Measurements from ENCODE around the gene ITPRID2. TPM values are rescaled to one million over a fixed set of nuclear protein-coding genes. Genes with fewer than 3 reads are reported as not detected.

ITPRID2 gene
- total and polyA plus RNA-seq, 2 of the 8 experiments (the other 6 are each of a cell fraction or from before 2014, with no cell fraction given), result 1.9 to 12.6 TPM

- TF ChIP-seq CHD7 (IDR thresholded peaks at IDR 0.05; ENCODE audit: insufficient replicate concordance, low read length) (no peak), CBX5 (IDR thresholded peaks at IDR 0.05; ENCODE audit: low read depth, low read length) (no peak), SIN3A (conservative IDR thresholded peaks at IDR 0.05 in 1 of 2, IDR thresholded peaks at IDR 0.05 in 1 of 2; ENCODE audit: low read depth in 1 of 2, low read length in 2 of 2) (no peak), EZH2 (IDR thresholded peaks at IDR 0.05; ENCODE audit: low read depth, low read length, severe bottlenecking) (no peak), RBBP5 (IDR thresholded peaks at IDR 0.05; ENCODE audit: borderline replicate concordance, low read depth, low read length) (no peak), CHD1 (IDR thresholded peaks at IDR 0.05; ENCODE audit: low read depth, low read length) (no peak), SUZ12 (IDR thresholded peaks at IDR 0.05; ENCODE audit: low read length) (no peak), EGR1 (IDR thresholded peaks at IDR 0.05; ENCODE audit: borderline replicate concordance, low read depth, low read length) (no peak), MAX (IDR thresholded peaks at IDR 0.05) (no peak), USF2 (IDR thresholded peaks at IDR 0.05; ENCODE audit: low read length) (no peak)
Measured at GRCh38 chr2:181955010-181955409, 63.5 kb downstream of the ITPRID2 start (continued).

All from H1 (cell line).